ENCODE results near the gene KHSRP.

DNA sequence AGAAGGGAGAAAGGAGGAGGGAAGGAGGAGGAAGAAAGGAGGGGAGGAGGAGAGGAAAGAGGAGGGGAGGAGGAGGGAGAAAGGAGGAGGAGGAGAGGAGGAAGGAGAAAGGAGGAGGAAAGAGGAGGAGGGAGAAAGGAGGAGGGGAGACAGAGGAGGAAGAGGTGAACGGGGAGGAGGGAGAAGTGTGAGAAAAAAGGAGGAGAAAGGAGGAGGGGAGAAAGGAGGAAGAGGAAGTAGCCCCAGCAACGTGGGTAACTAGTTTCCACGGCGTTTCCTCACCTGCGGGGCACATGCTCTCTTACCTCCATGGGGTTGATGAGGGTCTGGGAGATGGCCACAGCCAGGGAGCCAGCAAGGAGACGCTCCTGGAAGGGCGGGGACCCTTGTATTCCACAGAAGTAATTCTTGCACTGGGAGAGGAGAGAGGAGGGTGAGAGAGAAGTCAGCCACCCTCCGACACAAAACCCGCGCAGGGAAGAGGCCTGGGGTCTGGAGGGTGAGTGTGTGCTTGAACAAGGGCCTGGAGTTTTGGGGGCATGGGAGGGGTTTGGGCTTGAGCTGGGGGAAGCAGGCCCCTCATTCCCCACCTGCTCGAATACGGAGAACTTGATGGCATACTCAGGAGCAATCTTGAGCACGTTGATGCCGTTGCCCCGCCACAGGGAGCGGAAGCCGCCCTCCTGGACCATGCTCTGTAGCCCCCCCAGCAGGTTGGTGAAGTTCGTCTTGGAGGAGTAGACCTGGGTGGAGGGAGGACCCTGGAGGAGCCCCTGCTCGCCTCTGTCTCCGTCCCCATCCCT lies 5.0 kb upstream of the KHSRP start:
- TF ChIP-seq CTCF (IDR thresholded peaks at IDR 0.05) (no peak), POLR2A (IDR thresholded peaks at IDR 0.05) (no peak)

All from ovary (tissue), 3 donors.